Activated CD4-positive, alpha-beta T cell treated with anti-CD3 and anti-CD28 coated beads for 4 hours (primary cell): Measurements from ENCODE around the gene DRICH1.
A peak's percentile ranks its signal among the peaks of the same experiment; 100 is the strongest.
"Not testable (repeated sequence)": the region's sequence is repeated elsewhere in the genome, so short reads cannot be mapped to it uniquely, and the experiment has no call there.

ENCODE experiments used
- DNase-seq, 2 donors: peaks; one replicate each; pipeline ENCODE4 v3.0.0-alpha.2; 2020

The DRICH1 gene

GRCh38 chr22:23646526-23646925, 14.4 kb upstream of the DRICH1 start:
- DNase-seq, result not testable (repeated sequence)

DNA sequence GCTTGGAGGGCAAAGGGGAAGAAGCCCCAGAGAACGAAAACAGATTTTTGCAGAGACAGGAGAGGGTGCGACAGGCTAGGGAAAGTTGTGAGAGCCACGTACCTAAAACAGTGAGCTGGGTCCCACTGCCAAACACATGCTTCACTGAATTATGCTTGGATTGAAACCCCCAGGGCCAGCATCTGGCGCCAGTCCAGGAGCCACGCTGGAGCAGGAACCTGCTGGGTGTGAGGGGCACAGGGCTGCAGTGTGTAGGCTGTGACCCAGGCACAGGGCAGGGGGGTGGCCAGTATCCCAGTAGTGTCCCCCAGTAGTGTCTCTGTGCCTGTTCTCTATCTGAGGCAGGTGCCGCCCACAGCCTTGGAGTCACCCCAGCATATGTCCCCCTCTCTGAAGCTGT, 8.1 kb upstream of the DRICH1 start:
- DNase-seq, result not testable (repeated sequence)

GRCh38 chr22:23639661-23640060, 7.5 kb upstream of the DRICH1 start:
- DNase-seq, result no peak

DNA sequence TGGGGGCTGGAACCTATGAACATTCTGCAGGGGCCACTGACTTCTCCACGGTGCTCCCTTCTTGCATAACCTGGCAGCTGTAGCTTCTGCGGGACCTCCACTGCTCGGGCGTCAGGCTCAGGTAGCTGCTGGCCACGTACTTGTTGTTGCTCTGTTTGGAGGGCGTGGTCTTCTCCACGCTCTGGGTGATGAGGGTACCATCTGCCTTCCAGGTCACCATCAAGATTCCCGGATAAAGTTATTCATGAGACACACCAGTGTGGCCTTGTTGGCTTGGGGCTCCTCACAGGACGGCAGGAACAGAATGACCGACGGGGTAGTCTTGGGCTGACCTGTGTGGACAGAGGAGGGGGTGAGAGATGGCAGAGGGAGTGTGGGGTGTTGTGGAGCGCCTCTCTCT, 6.5 kb upstream of the DRICH1 start:
- no peak for DNase-seq

DNA sequence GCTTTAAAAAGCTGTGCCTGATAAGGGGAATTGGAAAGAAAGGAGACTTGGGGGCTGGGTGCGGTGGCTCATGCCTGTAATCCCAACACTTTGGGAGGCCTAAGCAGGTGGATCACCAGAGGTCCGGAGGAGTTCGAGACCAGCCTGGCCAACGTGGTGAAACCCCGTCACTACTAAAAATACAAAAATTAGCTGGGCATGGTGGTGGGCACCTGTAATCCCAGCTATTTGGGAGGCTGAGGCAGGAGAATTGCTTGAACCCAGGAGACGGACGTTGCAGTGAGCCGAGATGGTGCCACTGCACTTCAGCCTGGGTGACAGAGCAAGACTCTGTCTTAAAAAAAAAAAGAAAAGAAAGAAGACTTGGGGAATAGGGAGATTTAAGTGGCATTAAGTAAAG, 3.2 kb upstream of the DRICH1 start:
- DNase-seq, result not testable (repeated sequence)

GRCh38 chr22:23628056-23628743, 3.9 kb downstream of the DRICH1 start:
- not testable (repeated sequence) for DNase-seq

GRCh38 chr22:23627401-23628055, 4.6 kb downstream of the DRICH1 start:
- peak; percentile 44 to 50 for DNase-seq

- no peak for DNase-seq
Measured at GRCh38 chr22:23626286-23626975, 5.7 kb downstream of the DRICH1 start.

GRCh38 chr22:23622634-23623033, 9.5 kb downstream of the DRICH1 start:
- DNase-seq, result no peak

- not testable (repeated sequence) for DNase-seq
Measured at GRCh38 chr22:23621916-23622315, 10.2 kb downstream of the DRICH1 start.

GRCh38 chr22:23621082-23621780, 10.9 kb downstream of the DRICH1 start:
- no peak for DNase-seq

DNA sequence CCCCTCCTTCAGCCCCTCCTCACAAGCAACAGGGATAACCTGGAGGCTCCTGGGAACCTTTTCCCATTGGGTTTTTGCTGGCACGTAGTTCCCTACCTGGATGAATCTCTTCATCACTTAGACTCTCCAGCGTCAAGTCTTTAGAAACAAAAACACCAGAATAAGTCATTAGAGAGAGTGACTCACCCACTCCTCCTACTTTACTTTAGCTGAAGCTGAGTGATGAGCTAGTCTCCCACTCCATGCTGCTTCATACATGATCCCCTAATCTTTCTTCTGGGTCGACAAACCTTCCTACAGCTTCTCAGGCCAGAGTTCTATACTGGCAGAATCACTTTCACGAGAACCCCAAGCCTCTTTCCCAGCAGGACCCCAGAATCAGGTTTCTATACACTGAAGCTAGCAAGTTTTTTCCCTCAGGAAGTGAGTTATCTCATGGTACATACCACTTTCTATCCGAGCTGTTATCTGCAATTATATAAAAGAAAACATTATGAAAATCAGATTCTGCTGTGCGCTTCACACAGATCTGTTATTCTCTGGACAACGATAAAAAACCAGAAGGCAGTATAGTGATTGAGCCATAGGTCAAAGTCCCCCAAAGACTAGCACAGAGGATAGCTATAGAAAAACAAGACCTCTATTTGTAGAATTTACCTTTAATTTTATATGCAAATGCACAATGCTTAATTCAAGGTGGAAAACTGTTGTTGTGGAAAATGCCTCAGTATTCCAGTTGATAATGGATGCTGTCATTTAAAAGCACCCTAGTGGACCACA, 18.7 kb downstream of the DRICH1 start:
- DNase-seq, result no peak

DNA sequence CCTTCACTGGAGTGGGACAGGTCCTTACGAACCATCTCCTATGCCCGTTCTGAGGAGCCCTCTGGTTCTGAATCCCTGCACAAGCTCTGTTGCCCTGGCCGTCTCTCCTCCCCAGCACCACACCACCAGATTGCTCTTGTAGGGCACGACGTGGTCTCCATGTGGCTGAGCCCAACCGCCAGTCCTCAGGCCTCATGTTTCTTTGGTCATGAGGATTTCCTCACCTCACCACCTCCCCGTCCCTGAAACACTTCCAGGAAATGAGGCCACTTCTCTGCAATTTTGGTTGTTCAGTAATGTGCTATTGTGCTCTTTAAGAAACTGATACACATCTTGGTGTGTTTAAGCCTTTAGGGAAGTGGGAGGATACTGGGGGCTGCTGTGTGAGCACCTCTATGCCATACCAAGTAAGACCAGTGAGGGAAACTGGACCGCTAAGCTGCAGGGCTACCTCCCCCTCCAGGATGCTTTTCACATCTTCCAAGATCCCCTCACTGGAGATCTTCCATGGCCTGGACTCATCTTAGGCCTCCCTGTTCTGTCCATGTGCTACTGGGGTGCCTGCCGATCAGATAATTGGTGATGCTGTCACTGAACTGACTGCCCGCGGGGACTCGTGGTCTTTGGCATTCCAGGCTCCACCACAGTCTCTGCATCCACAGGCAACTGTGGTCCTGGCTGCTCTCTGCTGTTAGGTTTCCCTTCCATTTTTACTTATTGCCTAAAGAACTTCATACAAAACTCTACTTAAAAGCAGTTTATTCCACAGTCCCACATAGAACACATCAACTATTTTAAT, 21.9 kb downstream of the DRICH1 start:
- DNase-seq, result no peak

DNA sequence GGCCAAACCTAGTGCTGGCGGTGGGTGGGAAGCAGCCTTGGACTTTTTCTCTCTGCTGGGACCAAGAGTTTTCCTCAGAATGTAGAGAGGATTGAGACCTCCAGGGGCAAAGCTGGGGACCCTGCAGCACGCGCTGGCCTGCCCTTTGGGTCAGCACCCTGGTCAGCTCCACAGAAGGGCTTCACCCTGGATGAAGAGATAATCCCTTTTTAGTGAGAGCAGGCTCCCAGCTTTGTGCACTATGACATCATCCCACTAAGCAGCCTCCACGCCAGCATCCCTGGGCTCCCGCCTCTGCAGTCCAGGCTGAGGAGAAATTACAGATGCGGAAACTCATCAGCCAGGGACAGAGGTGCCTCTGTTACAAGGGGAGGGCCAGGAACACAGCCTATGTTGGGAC, 23.5 kb downstream of the DRICH1 start:
- no peak for DNase-seq

DNA sequence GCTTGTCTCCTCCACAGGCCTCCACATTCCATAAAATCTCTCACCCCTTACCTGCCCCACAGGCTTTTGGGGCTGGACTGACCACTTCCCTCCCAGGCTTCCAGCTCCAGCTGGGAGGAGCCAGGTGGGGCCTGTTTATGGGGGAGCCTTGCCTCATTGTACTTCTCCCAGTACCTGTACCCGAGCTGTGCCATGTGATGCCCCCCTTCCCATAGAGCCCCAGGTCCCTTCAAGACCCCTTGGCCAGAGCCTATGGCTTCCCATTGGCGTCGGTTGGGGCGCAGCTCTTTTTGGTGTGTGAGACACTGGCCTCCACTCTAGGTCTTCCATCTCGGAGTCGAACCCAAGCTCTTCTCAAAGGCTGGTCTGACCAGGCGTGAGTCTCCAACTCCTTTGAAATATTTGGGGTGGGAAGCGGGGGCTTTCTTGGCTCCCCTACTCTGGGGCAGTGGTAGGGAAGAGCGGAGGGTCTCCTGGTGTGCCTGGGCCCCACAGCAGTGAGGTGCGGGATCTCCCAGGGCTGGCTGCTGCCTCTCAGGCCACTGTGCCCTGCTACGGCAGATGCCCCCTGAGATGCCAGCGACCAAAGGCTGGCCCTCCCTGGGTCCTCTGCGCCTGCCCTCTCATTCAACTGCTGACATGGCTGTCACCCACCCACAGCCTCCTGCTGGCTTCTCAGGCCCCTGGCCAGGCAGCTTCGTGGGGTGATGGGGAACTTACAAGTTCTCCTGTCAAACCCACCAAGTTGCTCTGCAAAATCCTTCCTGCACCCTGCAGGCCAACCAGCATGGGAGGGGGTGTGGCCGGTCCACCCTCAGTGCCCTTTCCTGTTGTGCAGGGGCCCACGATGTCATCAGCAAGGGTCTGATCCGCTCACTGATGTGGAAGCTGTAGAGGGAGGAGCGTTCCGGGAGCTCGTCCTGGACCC, 25.7 kb downstream of the DRICH1 start:
- no peak for DNase-seq

DNA sequence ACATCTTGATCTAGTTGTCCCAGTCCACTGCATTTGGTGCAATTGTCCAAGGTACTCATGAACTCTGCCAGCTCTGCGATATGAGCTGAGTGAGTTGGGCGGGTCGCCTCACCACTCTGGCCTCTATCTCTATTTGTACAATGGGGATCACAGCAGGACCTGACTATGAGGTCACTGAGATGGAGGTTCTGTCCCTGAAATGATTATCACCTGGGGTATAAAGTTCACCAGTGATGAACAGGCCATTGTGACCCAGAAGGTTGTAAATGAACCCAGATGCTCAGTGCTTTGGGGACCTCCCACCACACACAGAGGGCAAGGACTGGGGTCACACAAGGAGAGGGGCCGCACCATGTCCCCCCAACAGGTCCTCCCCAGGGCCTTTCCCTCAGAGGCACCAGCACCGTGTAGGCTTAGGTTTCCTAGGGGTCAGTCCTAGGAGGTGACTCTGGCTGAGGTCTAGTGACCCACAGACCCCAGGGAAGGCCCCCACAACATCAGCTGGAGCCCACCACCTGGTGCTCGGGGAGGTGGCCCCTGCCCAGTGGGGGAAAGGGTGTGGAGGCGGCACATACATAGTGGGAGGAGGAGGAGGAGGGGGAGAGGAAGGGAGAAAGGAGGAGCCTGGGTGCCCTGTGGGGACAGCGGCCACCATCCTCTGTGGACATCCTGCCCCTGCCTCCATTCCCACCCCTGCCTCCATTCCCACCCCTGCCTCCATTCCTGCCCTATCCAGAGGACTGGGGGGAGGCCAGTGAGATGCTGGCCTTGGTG, 27.0 kb downstream of the DRICH1 start:
- DNase-seq, result no peak

DNA sequence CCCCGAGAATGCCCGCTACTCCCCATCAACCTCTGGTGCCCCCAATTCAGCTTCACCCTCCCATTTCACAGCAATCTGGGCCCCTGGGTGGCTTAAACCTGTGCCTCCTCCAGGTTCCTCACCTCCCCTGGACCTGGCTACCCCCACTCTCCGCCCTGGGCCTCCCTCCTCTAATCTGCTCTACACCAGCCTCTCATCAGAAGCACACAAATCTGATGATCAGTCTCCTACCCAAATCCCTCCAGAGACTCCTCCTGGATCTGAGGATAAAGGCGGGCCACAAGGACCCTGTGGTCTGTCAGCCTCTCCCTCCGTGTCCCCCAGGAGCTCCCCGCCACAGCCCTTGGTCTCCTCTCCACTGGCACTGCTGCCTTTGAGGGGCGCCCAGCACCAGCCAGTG, 28.9 kb downstream of the DRICH1 start:
- DNase-seq, result no peak

GRCh38 chr22:23598805-23599518, 33.2 kb downstream of the DRICH1 start:
- DNase-seq, result no peak
